ENCODE results near the gene PGLYRP1. TPM values are rescaled to one million over a fixed set of nuclear protein-coding genes. Genes with fewer than 3 reads are reported as not detected.

Gene PGLYRP1
- total RNA-seq, 1 donor from 2014 or later = not detected

DNA sequence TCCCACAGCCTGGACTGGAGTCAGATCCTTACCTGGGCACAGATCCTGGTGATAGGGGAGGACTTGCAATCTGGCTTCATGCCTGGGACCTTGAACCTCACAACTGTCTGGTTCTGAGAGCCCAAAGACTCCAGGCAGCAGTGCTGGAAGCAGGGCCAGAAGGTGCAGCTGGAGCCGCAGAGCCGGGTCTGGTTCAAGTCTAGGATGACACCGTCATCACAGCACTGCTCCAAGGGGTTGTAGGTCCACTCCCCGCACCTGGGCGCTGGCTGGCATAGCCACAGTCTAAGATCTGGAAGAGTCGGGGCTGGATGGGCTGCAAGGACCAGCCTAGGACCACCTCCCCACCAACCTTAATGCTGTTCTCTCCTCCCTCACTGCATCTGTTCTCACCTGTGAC is 17.3 kb upstream of the PGLYRP1 start:
- H3K9me3 Mint-ChIP-seq = peaks cover 24% of the 10 kb centered on the region

GRCh38 chr19:46036744-46037128 is 13.9 kb upstream of the PGLYRP1 start:
- Mint-ChIP-seq H3K4me3 (no peak overlapping the region), H3K27me3 (ENCODE audit: insufficient read depth, low read depth) (peaks cover 4% of the 10 kb centered on the region), H3K36me3 (no peaks in the 10 kb centered on the region), H3K27ac (no peak overlapping the region), H3K9me3 (peaks cover 13% of the 10 kb centered on the region), H3K4me1 (no peaks in the 10 kb centered on the region)
- no peak overlapping the region for H3K9ac ChIP-seq
- no peaks in the 10 kb centered on the region for H3K27me3 ChIP-seq
- H3K4me2 ChIP-seq = no peak overlapping the region
- H3K9me3 ChIP-seq (ENCODE audit: low read depth) = no peaks in the 10 kb centered on the region
- peaks cover 8% of the 10 kb centered on the region for H3F3A ChIP-seq (ENCODE audit: low read depth)
- H3K4me3 ChIP-seq = no peak overlapping the region
- no peaks in the 10 kb centered on the region for H3K4me1 ChIP-seq
- H2AFZ ChIP-seq (replicated peaks) = no peak overlapping the region
- TF ChIP-seq CTCF (IDR thresholded peaks at IDR 0.05) (no peak), EZH2phosphoT487 (IDR thresholded peaks at IDR 0.05) (no peak), EZH2 (IDR thresholded peaks at IDR 0.05) (no peak)
- H3K27ac ChIP-seq = no peak overlapping the region
- H4K20me1 ChIP-seq (ENCODE audit: low read depth) = no peaks in the 10 kb centered on the region
- H3K79me2 ChIP-seq (ENCODE audit: low read depth) = no peaks in the 10 kb centered on the region
- no peak for DNase-seq (ENCODE audit: low spot score)
- H3K36me3 ChIP-seq = no peaks in the 10 kb centered on the region

More for the DNA sequence above, 17.3 kb upstream of the PGLYRP1 start:
- no peaks in the 10 kb centered on the region for H3K36me3 Mint-ChIP-seq
- no peaks in the 10 kb centered on the region for H3K36me3 ChIP-seq
- DNase-seq (ENCODE audit: low spot score) = no peak
- no peaks in the 10 kb centered on the region for H4K20me1 ChIP-seq (ENCODE audit: low read depth)
- no peak overlapping the region for H3K4me3 Mint-ChIP-seq
- H3K4me1 ChIP-seq = no peaks in the 10 kb centered on the region
- no peak overlapping the region for H3K27ac ChIP-seq
- no peak overlapping the region for H3K4me3 ChIP-seq
- no peak overlapping the region for H2AFZ ChIP-seq (replicated peaks)
- peaks cover 2% of the 10 kb centered on the region for H3K27me3 Mint-ChIP-seq (ENCODE audit: insufficient read depth, low read depth)
- H3K4me2 ChIP-seq = no peak overlapping the region
- H3K9me3 ChIP-seq (ENCODE audit: low read depth) = no peaks in the 10 kb centered on the region
- H3K9ac ChIP-seq = no peak overlapping the region
- no peaks in the 10 kb centered on the region for H3K4me1 Mint-ChIP-seq
- H3K79me2 ChIP-seq (ENCODE audit: low read depth) = no peaks in the 10 kb centered on the region
- H3K27me3 ChIP-seq = no peaks in the 10 kb centered on the region
- TF ChIP-seq CTCF (IDR thresholded peaks at IDR 0.05) (no peak), EZH2phosphoT487 (IDR thresholded peaks at IDR 0.05) (no peak), EZH2 (IDR thresholded peaks at IDR 0.05) (no peak)
- H3K27ac Mint-ChIP-seq = no peak overlapping the region
- peaks cover 8% of the 10 kb centered on the region for H3F3A ChIP-seq (ENCODE audit: low read depth)

GRCh38 chr19:46035986-46036743 is 13.3 kb upstream of the PGLYRP1 start:
- Histone ChIP-seq H4K20me1 (ENCODE audit: low read depth) (no peaks in the 10 kb centered on the region), H3K4me1 (no peaks in the 10 kb centered on the region), H2AFZ (replicated peaks) (no peak overlapping the region), H3K27ac (no peak overlapping the region), H3K36me3 (no peaks in the 10 kb centered on the region), H3F3A (ENCODE audit: low read depth) (peaks cover 8% of the 10 kb centered on the region), H3K9me3 (ENCODE audit: low read depth) (no peaks in the 10 kb centered on the region), H3K9ac (no peak overlapping the region), H3K4me3 (no peak overlapping the region), H3K4me2 (no peak overlapping the region), H3K79me2 (ENCODE audit: low read depth) (no peaks in the 10 kb centered on the region), H3K27me3 (no peaks in the 10 kb centered on the region)
- Mint-ChIP-seq H3K9me3 (peaks cover 12% of the 10 kb centered on the region), H3K36me3 (no peaks in the 10 kb centered on the region), H3K4me1 (peaks cover 4% of the 10 kb centered on the region), H3K27ac (no peak overlapping the region), H3K4me3 (no peak overlapping the region), H3K27me3 (ENCODE audit: insufficient read depth, low read depth) (peaks cover 4% of the 10 kb centered on the region)
- no peak for DNase-seq (ENCODE audit: low spot score)
- TF ChIP-seq EZH2 (IDR thresholded peaks at IDR 0.05) (no peak), EZH2phosphoT487 (IDR thresholded peaks at IDR 0.05) (no peak), CTCF (IDR thresholded peaks at IDR 0.05) (no peak)

All from neural progenitor cell (in vitro differentiated cells).